IMR-90 (cell line): ENCODE data around the gene TCP11.

Source experiments
- CEBPB ChIP-seq: IDR thresholded peaks from 2 replicates; pipeline ENCODE4 v1.6.1; 2012; ENCODE audit warnings: low read depth, low read length, improper control_type of control experiment
- CHD1 ChIP-seq: IDR thresholded peaks from 2 replicates; pipeline ENCODE4 v1.6.1; 2012; ENCODE audit warnings: low read depth, low read length, improper control_type of control experiment
- CTCF ChIP-seq: conservative IDR thresholded peaks from 2 replicates; pipeline ENCODE4 v1.5.1; 2012; ENCODE audit warnings: mild to moderate bottlenecking, low read depth, low read length, improper control_type of control experiment
- ELK1 ChIP-seq: fragments of 150-350 bp; IDR thresholded peaks from 2 replicates; pipeline ENCODE4 v1.6.1; 2016; ENCODE audit warnings: low read depth, mild to moderate bottlenecking, low read length, moderate library complexity, borderline replicate concordance
- MXI1 ChIP-seq: IDR thresholded peaks from 2 replicates; pipeline ENCODE4 v1.6.1; 2012; ENCODE audit warnings: low read depth, mild to moderate bottlenecking, low read length, moderate library complexity, borderline replicate concordance
- POLR2A ChIP-seq: IDR thresholded peaks from 2 replicates; pipeline ENCODE4 v1.6.1; 2012; ENCODE audit warnings: mild to moderate bottlenecking, low read depth, low read length
- RAD21 ChIP-seq: IDR thresholded peaks from 2 replicates; pipeline ENCODE4 v1.6.1; 2012; ENCODE audit warnings: low read length, improper control_type of control experiment
- RCOR1 ChIP-seq: IDR thresholded peaks from 2 replicates; pipeline ENCODE4 v1.6.1; 2012; ENCODE audit warnings: mild to moderate bottlenecking, low read length, improper control_type of control experiment; ENCODE audit not compliant: insufficient replicate concordance
- SMC3 ChIP-seq: fragments of 150-350 bp; IDR thresholded peaks from 2 replicates; pipeline ENCODE4 v1.6.1; 2016; ENCODE audit warnings: low read depth, mild to moderate bottlenecking, antibody characterized with exemption, low read length, moderate library complexity
- USF2 ChIP-seq: fragments of 150-350 bp; IDR thresholded peaks from 2 replicates; pipeline ENCODE4 v1.6.1; 2017; ENCODE audit warnings: mild to moderate bottlenecking, antibody characterized with exemption, low read length, low read depth

GRCh38 chr6:35154262-35154661 lies 13.1 kb upstream of the TCP11 start:
- no peak for TF ChIP-seq CTCF
- TF ChIP-seq USF2 = no peak
- no peak for TF ChIP-seq POLR2A
- TF ChIP-seq ELK1 = no peak
- TF ChIP-seq CEBPB = no peak
- no peak for TF ChIP-seq RAD21
- TF ChIP-seq CHD1 = no peak
- TF ChIP-seq MXI1 = no peak
- TF ChIP-seq SMC3 = no peak
- no peak for TF ChIP-seq RCOR1
